ENCODE measurements around the gene ZNF335. TPM values are rescaled to one million over a fixed set of nuclear protein-coding genes. Genes with fewer than 3 reads are reported as not detected.
A peak's percentile ranks its signal among the peaks of the same experiment; 100 is the strongest.

ZNF335 gene
- total and polyA plus RNA-seq, 2 of the 13 experiments (the other 11 are each of a cell fraction or from before 2014, with no cell fraction given) = 9.7 to 13.7 TPM

DNA sequence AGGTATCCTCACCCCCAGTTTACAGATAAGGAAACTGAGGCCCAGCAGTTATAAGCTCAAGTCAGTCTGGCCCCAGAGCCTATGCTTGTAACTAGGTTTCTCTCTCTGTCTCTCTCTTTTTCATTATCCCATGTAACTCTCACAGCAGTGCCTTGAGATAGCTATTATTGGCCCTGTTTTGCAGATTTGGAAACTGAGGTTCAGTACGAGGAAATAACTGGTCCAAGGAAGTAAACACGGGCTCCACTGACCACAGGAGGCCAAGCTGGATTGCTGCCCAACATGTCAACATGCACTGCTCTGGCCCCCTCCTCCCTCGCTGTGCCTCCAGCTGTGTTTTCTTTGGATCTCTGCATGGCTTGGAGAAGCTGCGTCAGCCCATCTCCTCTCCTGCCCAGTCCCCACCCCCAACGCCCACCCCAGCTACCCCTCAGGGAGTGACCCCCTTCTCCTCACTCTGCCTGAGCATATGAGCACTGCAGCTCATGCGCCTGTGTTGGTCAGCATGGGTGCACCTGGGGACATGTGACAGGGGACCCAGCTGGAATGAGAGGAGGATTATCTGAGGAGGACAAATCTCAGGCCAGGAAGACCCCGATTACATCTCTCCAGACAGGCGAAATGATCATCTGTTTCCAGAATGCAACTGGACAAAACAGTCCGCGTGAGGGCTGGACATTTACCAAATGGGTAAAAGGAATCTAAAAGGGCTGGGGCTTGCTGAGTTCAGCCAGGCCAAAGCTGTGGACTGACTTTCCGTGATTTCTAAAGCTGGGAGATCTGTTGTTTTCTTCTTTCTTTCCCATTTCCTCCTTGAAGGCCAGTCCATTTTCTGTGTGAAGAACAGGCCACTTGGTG is 52.2 kb downstream of the ZNF335 start (continued):
- TF ChIP-seq, protein P1, sequence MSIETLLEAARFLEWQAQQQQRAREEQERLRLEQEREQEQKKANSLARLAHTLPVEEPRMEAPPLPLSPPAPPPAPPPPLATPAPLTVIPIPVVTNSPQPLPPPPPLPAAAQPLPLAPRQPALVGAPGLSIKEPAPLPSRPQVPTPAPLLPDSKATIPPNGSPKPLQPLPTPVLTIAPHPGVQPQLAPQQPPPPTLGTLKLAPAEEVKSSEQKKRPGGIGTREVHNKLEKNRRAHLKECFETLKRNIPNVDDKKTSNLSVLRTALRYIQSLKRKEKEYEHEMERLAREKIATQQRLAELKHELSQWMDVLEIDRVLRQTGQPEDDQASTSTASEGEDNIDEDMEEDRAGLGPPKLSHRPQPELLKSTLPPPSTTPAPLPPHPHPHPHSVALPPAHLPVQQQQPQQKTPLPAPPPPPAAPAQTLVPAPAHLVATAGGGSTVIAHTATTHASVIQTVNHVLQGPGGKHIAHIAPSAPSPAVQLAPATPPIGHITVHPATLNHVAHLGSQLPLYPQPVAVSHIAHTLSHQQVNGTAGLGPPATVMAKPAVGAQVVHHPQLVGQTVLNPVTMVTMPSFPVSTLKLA (IDR thresholded peaks at IDR 0.05) = 0 out of 2 replicates have a peak, but pooled peaks have one; percentile 27
- TF ChIP-seq ZNF75D (CRISPR knock-in tag; IDR thresholded peaks at IDR 0.05; ENCODE audit: borderline replicate concordance) (no peak), DR1 (CRISPR knock-in tag; IDR thresholded peaks at IDR 0.05) (no peak), SOX5 (CRISPR knock-in tag; IDR thresholded peaks at IDR 0.05; ENCODE audit: borderline replicate concordance) (0 out of 2 replicates have a peak, but pooled peaks have one; percentile 20), MED8 (CRISPR knock-in tag; IDR thresholded peaks at IDR 0.05; ENCODE audit: insufficient replicate concordance) (no peak), SOX6 (IDR thresholded peaks at IDR 0.05) (no peak), SOX6 (CRISPR knock-in tag; IDR thresholded peaks at IDR 0.05) (no peak), ZMAT3 (CRISPR knock-in tag; conservative IDR thresholded peaks at IDR 0.05) (no peak), ZNF530 (CRISPR knock-in tag; IDR thresholded peaks at IDR 0.05; ENCODE audit: low read depth) (no peak), ZNF788 (CRISPR knock-in tag; IDR thresholded peaks at IDR 0.05; ENCODE audit: borderline replicate concordance) (peak; percentile 10; the same call in 1 of the 2 replicates), ZNF572 (CRISPR knock-in tag; IDR thresholded peaks at IDR 0.05) (no peak), DNMT1 (CRISPR knock-in tag; IDR thresholded peaks at IDR 0.05) (no peak), MEIS1 (CRISPR knock-in tag; IDR thresholded peaks at IDR 0.05; ENCODE audit: borderline replicate concordance) (no peak), FOXA3 (CRISPR knock-in tag; IDR thresholded peaks at IDR 0.05) (peak; percentile 97), ZNF382 (CRISPR knock-in tag; IDR thresholded peaks at IDR 0.05; ENCODE audit: borderline replicate concordance) (no peak), ZNF772 (CRISPR knock-in tag; IDR thresholded peaks at IDR 0.05) (no peak)
- TF ChIP-seq, protein P2, sequence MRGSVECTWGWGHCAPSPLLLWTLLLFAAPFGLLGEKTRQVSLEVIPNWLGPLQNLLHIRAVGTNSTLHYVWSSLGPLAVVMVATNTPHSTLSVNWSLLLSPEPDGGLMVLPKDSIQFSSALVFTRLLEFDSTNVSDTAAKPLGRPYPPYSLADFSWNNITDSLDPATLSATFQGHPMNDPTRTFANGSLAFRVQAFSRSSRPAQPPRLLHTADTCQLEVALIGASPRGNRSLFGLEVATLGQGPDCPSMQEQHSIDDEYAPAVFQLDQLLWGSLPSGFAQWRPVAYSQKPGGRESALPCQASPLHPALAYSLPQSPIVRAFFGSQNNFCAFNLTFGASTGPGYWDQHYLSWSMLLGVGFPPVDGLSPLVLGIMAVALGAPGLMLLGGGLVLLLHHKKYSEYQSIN (CRISPR knock-in tag; IDR thresholded peaks at IDR 0.05; ENCODE audit: borderline replicate concordance) = no peak
- TF ChIP-seq, protein P3, sequence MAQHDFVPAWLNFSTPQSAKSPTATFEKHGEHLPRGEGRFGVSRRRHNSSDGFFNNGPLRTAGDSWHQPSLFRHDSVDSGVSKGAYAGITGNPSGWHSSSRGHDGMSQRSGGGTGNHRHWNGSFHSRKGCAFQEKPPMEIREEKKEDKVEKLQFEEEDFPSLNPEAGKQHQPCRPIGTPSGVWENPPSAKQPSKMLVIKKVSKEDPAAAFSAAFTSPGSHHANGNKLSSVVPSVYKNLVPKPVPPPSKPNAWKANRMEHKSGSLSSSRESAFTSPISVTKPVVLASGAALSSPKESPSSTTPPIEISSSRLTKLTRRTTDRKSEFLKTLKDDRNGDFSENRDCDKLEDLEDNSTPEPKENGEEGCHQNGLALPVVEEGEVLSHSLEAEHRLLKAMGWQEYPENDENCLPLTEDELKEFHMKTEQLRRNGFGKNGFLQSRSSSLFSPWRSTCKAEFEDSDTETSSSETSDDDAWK (CRISPR knock-in tag; IDR thresholded peaks at IDR 0.05) = no peak
- TF ChIP-seq, protein P4, sequence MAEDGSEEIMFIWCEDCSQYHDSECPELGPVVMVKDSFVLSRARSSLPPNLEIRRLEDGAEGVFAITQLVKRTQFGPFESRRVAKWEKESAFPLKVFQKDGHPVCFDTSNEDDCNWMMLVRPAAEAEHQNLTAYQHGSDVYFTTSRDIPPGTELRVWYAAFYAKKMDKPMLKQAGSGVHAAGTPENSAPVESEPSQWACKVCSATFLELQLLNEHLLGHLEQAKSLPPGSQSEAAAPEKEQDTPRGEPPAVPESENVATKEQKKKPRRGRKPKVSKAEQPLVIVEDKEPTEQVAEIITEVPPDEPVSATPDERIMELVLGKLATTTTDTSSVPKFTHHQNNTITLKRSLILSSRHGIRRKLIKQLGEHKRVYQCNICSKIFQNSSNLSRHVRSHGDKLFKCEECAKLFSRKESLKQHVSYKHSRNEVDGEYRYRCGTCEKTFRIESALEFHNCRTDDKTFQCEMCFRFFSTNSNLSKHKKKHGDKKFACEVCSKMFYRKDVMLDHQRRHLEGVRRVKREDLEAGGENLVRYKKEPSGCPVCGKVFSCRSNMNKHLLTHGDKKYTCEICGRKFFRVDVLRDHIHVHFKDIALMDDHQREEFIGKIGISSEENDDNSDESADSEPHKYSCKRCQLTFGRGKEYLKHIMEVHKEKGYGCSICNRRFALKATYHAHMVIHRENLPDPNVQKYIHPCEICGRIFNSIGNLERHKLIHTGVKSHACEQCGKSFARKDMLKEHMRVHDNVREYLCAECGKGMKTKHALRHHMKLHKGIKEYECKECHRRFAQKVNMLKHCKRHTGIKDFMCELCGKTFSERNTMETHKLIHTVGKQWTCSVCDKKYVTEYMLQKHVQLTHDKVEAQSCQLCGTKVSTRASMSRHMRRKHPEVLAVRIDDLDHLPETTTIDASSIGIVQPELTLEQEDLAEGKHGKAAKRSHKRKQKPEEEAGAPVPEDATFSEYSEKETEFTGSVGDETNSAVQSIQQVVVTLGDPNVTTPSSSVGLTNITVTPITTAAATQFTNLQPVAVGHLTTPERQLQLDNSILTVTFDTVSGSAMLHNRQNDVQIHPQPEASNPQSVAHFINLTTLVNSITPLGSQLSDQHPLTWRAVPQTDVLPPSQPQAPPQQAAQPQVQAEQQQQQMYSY (CRISPR knock-in tag; IDR thresholded peaks at IDR 0.05) = no peak
- TF ChIP-seq, protein P5, sequence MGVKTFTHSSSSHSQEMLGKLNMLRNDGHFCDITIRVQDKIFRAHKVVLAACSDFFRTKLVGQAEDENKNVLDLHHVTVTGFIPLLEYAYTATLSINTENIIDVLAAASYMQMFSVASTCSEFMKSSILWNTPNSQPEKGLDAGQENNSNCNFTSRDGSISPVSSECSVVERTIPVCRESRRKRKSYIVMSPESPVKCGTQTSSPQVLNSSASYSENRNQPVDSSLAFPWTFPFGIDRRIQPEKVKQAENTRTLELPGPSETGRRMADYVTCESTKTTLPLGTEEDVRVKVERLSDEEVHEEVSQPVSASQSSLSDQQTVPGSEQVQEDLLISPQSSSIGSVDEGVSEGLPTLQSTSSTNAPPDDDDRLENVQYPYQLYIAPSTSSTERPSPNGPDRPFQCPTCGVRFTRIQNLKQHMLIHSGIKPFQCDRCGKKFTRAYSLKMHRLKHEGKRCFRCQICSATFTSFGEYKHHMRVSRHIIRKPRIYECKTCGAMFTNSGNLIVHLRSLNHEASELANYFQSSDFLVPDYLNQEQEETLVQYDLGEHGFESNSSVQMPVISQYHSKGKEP (CRISPR knock-in tag; IDR thresholded peaks at IDR 0.05) = no peak

All from HepG2 (cell line).